Effector CD8-positive, alpha-beta T cell (primary cell): ENCODE data around the gene SUCLG2.
A peak's percentile ranks its signal among the peaks of the same experiment; 100 is the strongest.

ENCODE experiments used
- DNase-seq: peaks from one replicate; lab custom pipeline; 2025; lab: John Stamatoyannopoulos, UW
- total RNA-seq, 4 experiments: gene quantifications; one replicate each; lab custom pipeline; 2026; lab: John Stamatoyannopoulos, UW

Gene SUCLG2
- total RNA-seq: 46.5 to 54.4 (median 50.7) reads per million in 4 experiments

- DNase-seq: peak; percentile 63
Observed at GRCh38 chr3:67654099-67654843, at the start of gene SUCLG2. TSS of gene SUCLG2 (minus strand) at chr3:67654612. CDS start at chr3:67654586, 26 bp downstream.

- DNase-seq: no peak
Observed at GRCh38 chr3:67700596-67700995, 46.2 kb upstream of the SUCLG2 start.

- no peak for DNase-seq
Observed at GRCh38 chr3:67699882-67700281, 45.5 kb upstream of the SUCLG2 start.

GRCh38 chr3:67692621-67693020 lies 38.2 kb upstream of the SUCLG2 start:
- DNase-seq: no peak

GRCh38 chr3:67691926-67692325 lies 37.5 kb upstream of the SUCLG2 start:
- no peak for DNase-seq

- no peak for DNase-seq
Observed at GRCh38 chr3:67691207-67691606, 36.8 kb upstream of the SUCLG2 start.

- DNase-seq: no peak
Observed at GRCh38 chr3:67689806-67690205, 35.4 kb upstream of the SUCLG2 start.

GRCh38 chr3:67688231-67688630 lies 33.8 kb upstream of the SUCLG2 start:
- DNase-seq: no peak

GRCh38 chr3:67686069-67686468 lies 31.7 kb upstream of the SUCLG2 start:
- DNase-seq: no peak

- no peak for DNase-seq
Observed at GRCh38 chr3:67685499-67685898, 31.1 kb upstream of the SUCLG2 start.

- no peak for DNase-seq
Observed at GRCh38 chr3:67684211-67684610, 29.8 kb upstream of the SUCLG2 start.

- DNase-seq: no peak
Observed at GRCh38 chr3:67683522-67683921, 29.1 kb upstream of the SUCLG2 start.

GRCh38 chr3:67678665-67679064 lies 24.3 kb upstream of the SUCLG2 start:
- DNase-seq: no peak

GRCh38 chr3:67674055-67674454 lies 19.6 kb upstream of the SUCLG2 start:
- no peak for DNase-seq

- DNase-seq: no peak
Observed at GRCh38 chr3:67662733-67663132, 8.3 kb upstream of the SUCLG2 start.

GRCh38 chr3:67661089-67661488 lies 6.7 kb upstream of the SUCLG2 start:
- DNase-seq: no peak

GRCh38 chr3:67657192-67657591 lies 2.8 kb upstream of the SUCLG2 start:
- no peak for DNase-seq

- no peak for DNase-seq
Observed at GRCh38 chr3:67656614-67657013, 2.2 kb upstream of the SUCLG2 start.

GRCh38 chr3:67655364-67656121 lies 1.1 kb upstream of the SUCLG2 start:
- DNase-seq: peak; percentile 38

GRCh38 chr3:67654844-67655177 lies 399 bp upstream of the SUCLG2 start:
- peak; percentile 35 for DNase-seq

- no peak for DNase-seq
Observed at GRCh38 chr3:67653425-67654098, 850 bp downstream of the SUCLG2 start.

- no peak for DNase-seq
Observed at GRCh38 chr3:67650084-67650483, 4.3 kb downstream of the SUCLG2 start.

GRCh38 chr3:67649681-67650080 lies 4.7 kb downstream of the SUCLG2 start:
- no peak for DNase-seq
